LHCN-M2 (cell line): Measurements from ENCODE around the gene PRKACG. TPM values are rescaled to one million over a fixed set of nuclear protein-coding genes. Genes with fewer than 3 reads are reported as not detected.
"Not testable (repeated sequence)": the region's sequence is repeated elsewhere in the genome, so short reads cannot be mapped to it uniquely, and the experiment has no call there.

Experiments used
- DNase-seq: peaks from one replicate; pipeline ENCODE4 v3.0.0-alpha.2; 2012; ENCODE audit warnings: low read depth
- polyA plus RNA-seq: library from polyadenylated mRNA; unstranded; fragments of >200 nt; gene quantifications from one replicate; pipeline ENCODE4 v1.2.1, GENCODE V29; 2012; ENCODE audit warnings: missing spikeins
- total RNA-seq: library from RNA; depleted of rRNA; stranded (reverse); fragments of >200 nt; gene quantifications from 2 replicates; pipeline ENCODE4 v1.2.3, GENCODE V29; 2014; rRNA removed

PRKACG gene
- total RNA-seq, result not detected in 2 replicates
- polyA plus RNA-seq, result not detected

DNA sequence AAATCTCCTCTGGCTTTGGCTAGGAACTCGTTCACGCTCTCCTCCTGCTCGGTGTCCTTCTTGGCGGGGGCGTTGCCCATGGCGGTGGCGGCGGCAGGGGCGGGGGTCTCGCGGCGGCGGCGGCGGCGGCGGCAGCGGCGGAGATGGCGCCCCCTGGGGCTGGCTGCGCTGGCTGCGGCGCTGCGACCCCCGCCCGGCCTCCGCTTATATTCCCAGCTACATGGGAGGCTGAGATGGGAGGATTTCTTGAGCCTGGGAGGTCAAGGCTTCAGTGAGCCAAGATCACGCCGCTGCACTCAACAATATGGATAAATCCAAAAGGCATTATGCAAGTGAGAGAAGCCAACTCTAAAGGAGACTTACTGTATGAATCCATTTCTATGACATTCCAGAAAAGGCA is at the start of gene PRKACG:
TSS of gene PRKACG (minus strand) at position 101 of the 400 bp plus-strand sequence. CDS start at position 80, 21 bp downstream.
- no peak for DNase-seq

DNA sequence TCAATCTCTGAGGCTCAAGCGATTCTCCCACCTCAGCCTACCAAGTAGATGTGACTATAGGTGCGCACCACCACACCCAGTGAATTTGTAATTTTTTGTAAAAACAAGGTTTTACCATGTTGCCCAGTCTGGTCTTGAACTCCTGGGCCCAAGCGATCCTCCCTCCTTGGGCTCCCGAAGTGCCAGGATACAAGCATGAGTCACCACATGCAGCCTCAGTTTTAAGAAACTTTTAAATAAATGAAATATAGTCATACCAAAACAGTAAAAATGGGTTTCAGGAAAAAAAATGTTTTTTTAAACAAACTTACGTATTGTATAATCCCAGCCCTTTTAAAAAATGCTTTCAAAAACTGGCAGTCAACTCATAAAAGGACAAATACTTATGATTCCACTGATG is 48.3 kb upstream of the PRKACG start:
- DNase-seq, result no peak

DNA sequence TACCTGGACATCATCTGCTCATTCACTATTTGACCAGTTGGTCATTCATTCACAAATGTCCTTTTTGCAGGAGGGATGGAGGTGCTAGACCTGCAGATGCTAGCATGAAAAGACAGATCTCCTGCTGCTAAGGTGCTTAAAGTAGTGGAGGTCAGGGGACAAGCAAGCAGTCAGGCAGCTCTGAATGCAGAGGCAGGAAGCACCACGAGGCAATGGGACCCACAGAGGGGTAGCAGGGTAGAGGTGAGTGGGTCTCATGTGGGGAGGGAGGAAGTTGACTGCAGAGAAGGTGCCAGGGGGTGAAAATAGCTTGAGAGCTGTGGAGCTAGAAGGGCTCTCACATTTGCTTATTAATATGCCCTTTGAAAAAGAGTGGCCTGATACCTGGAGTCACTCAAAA is 46.9 kb upstream of the PRKACG start:
- no peak for DNase-seq

DNA sequence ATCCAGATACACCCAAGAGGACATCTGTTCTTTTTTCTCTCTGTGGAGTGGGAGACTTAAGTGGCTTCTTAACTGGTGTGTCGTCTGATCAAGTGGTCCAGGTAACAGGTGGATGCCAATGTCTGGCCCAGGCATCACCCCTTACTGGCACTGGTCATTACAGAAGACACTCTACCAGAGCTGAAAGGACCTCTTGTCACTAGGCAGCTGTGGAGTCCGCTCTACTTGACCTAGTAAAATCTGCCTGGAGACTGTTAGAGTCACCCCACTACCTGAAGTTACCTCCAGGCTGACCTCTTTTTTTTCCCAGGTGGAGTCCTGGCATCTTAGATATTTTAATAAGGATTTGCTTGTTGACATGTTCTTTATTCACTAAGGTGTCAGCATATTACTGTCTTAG is 44.2 kb upstream of the PRKACG start:
- no peak for DNase-seq

DNA sequence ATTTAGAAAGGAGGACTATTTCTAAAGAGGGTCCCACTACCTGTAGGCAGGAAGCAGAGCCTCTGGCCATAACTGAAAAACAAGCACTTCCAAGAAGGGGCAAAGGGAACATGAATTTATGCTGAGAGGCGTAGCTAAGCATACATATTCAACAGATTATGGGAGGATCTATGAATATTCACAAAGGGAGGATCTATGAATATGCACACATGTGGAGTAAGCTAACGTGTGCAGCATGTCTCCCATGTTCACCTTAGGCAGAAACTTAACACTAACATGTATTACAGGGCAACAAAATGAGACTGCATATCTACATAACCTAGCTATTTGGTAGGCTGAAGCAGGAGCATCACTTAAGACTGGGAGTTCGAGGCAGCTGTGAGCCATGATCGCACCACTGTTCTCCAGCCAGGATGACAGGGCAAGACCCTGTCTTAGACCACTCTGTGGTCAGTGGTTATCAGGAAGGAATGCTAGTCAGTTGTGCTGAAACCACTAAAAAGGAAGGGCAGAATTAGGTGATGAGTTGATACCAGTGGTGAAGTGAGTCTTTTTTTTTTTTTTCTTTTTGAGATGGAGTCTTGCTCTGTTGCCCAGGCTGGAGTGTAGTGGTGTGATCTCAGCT is 42.4 kb upstream of the PRKACG start:
- DNase-seq, result peak; percentile 54

DNA sequence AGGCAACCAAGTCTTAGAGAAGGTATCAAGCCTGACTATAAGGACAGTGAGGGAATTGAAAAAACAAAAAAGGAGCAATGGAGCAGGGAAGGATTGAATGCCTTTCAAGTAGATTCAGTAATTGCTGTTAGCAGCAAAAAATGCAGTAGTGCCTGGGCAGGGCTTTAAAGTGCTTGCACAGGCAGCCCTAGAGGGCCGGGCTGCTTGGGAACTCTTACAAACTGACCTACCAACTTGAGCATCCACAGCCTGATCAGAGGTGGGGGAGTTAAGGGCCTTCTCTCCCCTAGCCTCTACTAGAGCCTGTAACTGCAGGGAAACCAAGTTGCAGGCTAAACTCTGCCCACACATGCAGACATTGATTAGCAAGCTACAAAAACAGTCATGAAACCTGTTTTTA is 41.1 kb upstream of the PRKACG start:
- no peak for DNase-seq

DNA sequence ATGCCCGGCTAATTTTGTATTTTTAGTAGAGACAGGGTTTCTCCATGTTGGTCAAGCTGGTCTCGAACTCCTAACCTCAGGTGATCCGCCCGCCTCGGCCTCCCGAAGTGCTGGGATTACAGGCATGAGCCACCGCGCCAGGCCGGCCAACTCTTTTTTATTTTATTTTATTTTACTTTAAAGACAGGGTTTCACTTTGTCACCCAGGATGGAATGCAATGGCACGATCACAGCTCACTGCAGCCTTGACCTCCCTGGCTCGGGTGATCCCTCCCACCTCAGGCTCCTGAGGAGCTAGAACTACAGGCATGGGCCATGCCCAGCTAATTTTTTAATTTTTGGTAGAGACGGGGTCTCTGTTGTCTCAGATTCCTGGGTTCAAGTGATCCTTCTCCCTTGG is 37.0 kb upstream of the PRKACG start:
- DNase-seq, result not testable (repeated sequence)

DNA sequence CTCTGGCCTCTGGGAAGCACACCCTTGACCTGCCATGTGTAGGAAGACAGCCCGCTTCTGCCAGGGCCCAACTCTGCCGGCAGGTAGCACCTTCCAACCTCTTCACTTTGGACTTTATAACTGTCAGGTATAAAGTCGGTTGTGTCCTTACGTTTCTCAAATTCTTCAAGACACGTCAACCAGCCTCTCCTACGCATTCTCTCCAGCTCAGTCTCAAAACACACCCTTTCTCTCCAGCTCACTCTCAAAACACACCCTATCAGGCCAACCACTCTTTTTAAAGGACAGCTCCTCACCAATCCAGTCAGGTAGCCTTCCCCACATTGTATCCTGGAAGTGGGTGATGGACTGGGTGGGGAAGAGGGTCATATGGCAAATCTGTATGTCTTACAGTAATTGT is 35.2 kb upstream of the PRKACG start:
- no peak for DNase-seq

DNA sequence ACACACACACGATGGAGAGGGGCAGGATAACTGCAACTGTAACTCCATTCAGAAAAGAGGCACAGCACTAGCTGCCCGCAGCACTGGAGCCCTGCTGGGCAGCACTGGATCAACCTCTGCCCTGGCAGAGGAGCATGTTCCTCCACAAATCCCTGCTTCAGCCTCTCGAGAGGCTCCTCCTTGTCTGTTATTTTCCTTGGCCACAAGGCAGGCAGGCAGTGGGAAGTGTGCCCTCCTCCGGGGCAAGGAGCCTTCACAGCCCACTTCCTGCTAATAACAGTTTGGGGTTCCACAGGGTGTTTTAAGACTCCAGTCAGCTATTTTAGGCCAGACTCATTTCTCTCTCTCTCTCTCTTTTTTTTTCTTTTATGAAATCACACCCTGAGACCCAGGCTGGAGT is 33.5 kb upstream of the PRKACG start:
- DNase-seq, result no peak

DNA sequence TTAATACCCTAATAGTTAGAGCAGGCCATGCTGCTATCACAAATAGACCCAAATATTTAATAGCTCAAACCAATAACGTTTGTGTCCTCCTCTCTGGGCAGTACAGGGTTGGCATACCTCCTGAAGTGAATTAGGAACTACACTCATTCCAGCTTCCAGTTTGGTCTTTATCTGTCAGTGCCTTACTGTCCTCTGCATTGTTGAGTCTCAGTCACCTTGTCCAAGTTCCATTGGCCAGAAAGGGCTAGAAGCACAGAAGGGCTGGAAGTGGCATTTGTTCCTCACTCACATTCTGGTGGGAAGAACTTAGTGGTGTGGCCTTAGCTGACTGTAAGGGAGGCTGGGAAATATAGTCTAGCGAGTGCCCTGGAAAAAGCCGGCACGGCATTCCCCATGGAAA is 32.8 kb upstream of the PRKACG start:
- no peak for DNase-seq

DNA sequence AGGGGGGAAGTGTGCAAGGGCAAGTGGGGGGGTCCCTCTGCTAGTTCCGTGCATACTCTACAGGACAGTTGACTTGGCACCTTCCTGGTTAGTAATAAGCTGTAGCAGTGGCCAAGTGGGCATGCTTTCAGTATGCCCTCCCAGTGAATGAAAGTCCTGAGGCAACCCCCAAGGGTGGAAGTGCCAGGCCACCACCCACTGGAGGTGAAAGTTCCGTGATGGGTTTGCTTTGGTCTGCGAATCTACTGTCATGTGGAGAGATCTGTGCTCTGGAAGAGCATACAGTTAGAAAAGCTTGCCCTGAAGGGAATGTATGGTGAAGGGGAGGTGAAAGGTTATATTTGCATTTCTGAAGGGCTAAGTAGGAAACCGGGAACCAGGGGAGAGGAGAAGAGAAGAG is 31.9 kb upstream of the PRKACG start:
- no peak for DNase-seq

DNA sequence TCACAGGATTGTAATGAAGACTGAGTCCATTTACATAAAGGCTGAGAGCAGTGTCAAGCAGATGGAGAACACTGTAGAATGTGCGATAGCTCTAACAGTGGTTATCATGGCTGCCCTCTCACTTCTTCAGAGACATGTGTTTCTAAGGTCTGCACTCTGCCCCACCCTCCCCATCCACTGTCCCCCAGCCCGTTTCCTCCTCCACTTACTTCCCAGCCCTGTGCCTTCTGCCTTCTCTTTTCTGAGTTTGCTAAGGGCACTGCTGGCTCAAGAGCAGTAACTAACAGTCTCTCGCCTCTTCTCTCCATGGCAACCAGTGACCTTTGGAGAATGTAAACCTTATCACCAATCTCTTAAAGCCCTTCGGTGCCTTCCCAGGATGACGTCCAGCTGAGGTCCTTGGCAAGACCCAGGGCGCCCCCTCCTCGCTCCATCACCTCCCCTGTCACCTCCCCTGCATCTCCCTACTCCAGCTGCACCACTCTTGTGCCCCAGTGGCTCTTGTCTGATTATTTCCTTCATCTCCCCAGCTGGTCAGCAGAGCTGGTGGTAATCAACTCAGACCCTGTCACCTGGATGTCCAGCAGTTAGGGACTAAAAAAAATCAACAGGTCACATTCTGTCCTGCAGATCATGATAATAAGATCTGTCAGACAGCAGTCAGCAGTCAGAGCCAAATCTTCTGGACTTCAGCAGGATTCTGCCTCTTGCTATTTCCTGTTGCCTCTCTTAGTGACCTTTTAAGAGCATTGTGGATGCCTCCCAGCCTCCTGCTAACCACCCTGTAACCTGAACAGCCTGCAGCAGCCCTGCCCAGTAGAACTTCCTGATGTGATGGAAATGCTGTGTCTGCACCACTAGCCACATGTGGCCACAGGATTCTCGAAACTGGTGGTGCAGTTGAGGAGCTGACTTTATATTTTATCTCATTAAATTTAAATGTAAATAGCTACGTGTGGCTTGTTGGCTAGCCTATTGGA is 30.6 kb upstream of the PRKACG start:
- peak; percentile 32 for DNase-seq

DNA sequence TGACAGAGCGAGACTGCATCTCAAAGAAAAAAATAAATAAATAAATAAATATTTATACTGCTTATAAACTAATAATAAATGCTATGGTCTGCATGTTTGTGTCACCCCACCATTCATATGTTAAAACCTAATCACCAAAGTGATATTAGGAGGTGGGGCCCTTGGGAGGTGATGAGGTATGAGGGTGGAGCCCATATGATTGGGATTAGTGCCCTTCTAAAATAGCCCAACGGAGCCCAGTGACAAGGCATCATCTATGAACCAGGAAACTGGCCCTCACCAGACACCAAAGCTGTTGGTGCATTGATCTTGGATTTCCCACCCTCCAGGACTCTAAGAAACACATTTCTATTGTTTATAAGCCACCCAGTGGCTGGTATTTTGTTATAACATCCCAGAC is 26.7 kb upstream of the PRKACG start:
- DNase-seq, result no peak

DNA sequence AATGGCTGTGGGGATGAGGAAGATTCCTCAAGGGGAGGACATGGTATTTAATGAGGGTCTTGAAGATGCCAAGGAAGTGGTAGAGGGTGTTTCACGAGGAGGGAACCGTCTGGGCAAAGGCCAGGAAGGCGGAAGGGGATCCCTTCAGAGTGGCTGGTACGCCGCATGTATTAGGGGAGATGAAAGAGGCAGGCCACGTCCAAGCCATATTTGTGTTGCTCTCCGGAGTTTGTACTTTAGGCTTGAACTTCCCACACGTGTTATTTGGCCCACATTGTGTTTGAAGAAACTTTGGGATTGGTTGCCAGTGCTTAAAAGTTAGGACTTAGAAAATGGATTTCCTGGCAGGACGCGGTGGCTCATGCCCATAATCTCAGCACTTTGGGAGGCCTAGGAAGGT is 22.9 kb upstream of the PRKACG start:
- no peak for DNase-seq

DNA sequence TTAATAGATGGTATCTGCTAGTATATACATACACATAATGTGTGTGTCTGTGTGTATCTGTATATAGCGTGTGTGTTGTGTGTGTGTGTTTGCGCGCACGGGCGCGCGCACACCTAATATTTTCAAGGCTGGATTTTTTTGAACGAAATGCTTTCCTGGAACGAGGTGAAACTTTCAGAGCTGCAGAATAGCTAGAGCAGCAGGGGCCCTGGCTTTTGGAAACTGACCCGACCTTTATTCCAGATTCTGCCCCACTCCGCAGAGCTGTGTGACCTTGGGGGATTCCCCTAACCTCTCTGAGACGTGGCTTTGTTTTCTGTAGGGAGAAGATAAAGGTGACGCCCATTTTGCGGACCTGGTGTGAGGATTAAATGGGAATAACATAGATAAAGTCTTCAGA is 22.4 kb upstream of the PRKACG start:
- no peak for DNase-seq

DNA sequence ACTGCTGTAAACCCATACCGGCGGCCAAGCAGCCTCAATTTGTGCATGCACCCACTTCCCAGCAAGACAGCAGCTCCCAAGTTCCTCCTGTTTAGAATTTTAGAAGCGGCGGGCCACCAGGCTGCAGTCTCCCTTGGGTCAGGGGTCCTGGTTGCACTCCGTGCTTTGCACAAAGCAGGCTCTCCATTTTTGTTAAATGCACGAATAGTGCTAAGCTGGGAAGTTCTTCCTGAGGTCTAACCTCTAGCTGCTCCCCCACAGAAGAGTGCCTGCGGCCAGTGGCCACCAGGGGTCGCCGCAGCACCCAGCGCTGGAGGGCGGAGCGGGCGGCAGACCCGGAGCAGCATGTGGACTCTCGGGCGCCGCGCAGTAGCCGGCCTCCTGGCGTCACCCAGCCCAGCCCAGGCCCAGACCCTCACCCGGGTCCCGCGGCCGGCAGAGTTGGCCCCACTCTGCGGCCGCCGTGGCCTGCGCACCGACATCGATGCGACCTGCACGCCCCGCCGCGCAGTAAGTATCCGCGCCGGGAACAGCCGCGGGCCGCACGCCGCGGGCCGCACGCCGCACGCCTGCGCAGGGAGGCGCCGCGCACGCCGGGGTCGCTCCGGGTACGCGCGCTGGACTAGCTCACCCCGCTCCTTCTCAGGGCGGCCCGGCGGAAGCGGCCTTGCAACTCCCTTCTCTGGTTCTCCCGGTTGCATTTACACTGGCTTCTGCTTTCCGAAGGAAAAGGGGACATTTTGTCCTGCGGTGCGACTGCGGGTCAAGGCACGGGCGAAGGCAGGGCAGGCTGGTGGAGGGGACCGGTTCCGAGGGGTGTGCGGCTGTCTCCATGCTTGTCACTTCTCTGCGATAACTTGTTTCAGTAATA is 21.8 kb upstream of the PRKACG start, which contains the start of gene FXN:
TSS of gene FXN (plus strand) at position 315 of the 871 bp plus-strand sequence. CDS start at position 346, 31 bp downstream.
- peak; percentile 74 for DNase-seq

DNA sequence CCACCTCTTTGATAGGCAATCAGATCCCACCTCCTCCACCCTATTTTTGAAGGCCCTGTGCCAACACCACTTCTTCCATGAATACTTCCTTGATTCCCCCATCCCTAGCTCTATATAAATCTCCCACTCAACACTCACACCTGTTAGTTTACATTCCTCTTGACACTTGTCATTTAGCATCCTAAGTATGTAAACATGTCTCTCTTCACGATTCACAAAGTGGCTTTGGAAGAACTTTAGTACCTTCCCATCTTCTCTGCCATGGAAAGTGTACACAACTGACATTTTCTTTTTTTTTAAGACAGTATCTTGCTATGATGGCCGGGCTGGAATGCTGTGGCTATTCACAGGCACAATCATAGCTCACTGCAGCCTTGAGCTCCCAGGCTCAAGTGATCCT is 20.2 kb upstream of the PRKACG start:
- DNase-seq, result no peak

DNA sequence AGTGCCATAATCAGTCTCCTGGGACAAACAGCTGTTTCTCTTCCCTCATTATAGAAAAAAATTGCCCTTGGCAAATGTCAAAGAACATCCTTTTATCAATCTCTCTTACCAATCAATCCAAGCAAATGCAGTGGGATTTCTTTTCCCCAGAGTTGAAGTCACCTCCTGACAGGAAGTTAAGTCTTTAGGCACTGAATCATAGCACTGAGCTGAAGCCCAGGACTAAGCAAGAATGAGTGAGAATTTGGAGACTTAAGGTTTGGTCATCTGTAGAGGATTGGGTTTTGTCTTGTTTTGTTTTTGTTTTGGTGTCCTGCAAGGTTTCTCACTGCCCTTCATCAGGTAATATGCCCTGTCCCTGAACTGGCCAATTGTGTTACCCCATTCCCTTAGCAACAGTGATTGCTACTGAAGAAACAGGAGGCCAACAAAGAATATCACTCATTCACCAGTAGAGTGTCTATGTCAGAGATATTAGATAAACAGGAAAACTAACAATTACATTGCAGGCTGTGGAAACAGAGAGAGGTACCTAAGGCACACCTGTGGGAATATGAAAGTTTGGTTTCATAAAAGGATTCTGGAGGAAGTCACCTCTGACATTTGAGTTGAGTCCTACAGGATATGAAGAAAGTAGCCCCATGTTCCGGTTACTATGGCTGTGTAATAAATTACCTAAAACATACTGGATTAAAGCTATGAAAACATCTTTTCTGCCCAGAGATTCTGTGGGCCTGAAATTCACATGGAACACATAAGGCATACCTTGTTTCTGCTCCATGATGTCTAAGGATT is 17.1 kb upstream of the PRKACG start:
- DNase-seq, result no peak

DNA sequence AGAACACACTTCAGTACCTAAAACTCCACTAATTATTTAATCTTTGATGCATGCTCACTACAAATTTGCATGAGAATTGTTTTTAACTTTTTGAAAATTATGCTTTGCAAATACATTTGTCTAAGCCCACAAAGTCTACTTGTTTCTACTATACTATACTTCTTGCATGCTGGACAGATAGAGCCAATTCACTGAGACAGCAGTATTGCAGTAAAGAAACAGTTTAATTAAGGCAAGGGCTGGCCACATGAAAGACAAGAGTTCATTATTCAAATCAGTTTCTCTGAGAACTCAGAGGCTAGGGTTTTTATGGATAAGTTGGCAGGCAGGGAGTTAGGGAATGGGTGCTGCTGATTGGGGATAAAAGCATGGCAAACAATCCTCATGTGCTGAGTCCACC is 15.6 kb upstream of the PRKACG start:
- no peak for DNase-seq

DNA sequence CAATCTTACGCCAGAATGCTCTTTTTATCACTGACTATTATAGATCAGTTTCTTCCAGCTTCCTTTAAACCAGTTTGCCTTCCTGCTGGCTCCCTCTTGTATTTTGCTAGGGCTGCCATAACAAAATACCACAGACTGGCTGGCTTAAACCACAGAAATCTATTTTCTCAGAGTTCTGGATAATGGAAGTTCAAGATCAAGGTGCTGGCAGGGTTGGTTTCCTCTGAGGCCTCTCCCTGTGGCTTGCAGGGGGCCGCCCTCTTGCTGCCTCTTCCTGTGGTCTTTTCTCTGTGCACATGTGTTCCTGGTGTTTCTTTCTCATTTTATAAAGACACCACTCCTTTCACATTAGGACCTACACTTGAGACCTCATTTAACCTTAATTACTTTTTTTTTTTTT is 14.8 kb upstream of the PRKACG start:
- DNase-seq, result no peak
